Tibial nerve (tissue), 3 donors: ENCODE results near the gene PTPRM.

Experiments used
- CTCF ChIP-seq, 5 experiments: fragments of 200-600 bp in 3 of 5; fragments of 450-650 bp in 2 of 5; sonication (generic) in 3 of 5; IDR thresholded peaks; one replicate each; pipeline ENCODE4 v1.5.1; 2016 to 2019; ENCODE audit warnings: antibody characterized with exemption in 5 of 5, mild to moderate bottlenecking in 3 of 5, moderate library complexity in 2 of 5
- POLR2A ChIP-seq, 2 donors: fragments of 450-650 bp; IDR thresholded peaks; one replicate each; pipeline ENCODE4 v1.6.1; 2017; ENCODE audit warnings: antibody characterized with exemption in 2 of 2, mild to moderate bottlenecking in 2 of 2, moderate library complexity in 2 of 2

GRCh38 chr18:7844418-7844817 is 277.3 kb downstream of the PTPRM start:
- TF ChIP-seq POLR2A (IDR thresholded peaks at IDR 0.05): no peak
- no peak for TF ChIP-seq CTCF (IDR thresholded peaks at IDR 0.05)
